Measurements from ENCODE around the gene EEF1A2. TPM values are rescaled to one million over a fixed set of nuclear protein-coding genes. Genes with fewer than 3 reads are reported as not detected.

Gene EEF1A2
- total RNA-seq, 6 experiments from 2014 or later, result 0.22 to 153 (median 1.0) TPM

DNA sequence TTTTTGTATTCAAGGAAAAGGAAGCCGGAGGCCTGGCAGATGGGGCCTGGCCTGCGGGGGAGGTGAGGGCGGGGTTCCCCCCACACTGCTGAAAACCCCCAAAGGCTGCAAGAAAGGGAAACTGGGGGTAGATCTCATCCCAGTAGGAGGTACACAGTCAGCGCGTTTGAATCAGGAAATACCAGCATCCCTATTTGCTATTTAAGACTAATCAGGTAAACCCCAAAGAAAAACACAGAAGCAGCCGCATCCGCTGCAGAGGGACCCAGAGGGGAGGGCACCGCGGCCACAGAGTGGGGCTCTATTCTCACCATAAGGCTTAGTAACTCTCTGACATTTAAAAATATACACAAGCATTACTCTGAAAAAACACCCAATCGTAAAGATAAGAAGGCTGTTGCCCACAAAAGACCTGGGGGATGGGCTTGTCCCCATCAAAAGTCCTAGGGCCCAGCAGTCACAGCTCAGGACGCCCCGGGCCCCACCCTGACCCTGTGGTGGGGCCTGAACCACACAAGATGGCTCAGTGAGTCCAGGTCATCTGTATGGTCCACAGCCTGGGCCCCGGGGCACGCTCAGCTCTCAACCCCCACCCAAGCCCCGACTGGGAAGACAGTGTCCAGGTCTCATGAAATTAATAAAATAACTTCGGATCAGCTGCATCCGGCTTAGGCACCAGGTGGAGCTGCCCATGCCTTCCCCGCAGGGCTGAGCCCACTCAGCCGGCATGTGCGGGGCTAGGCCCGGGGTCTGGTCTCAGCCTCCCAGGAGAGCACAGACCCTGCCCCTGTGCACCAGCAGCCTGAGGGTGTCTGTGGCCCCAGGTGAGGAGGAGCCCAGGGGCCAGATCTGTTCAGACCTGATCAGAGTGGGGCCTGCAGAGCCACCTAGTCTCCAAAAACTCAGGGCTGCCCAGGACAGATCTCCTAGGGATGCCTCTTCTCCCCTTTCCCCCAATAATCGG is 57.5 kb downstream of the EEF1A2 start:
- DNase-seq (no peak), ATAC-seq (no peak)
- H3K4me3 ChIP-seq, result no peak overlapping the region
- no peaks in the 10 kb centered on the region for H3K36me3 ChIP-seq
- H3K27me3 ChIP-seq, result no peaks in the 10 kb centered on the region
- WGBS (ENCODE audit: insufficient coverage, low coverage, low lambda C conversion rate, missing lambda C conversion rate), result 23% methylated on average over 10 of the region's 22 CpGs
- no peak for TF ChIP-seq POLR2A (IDR thresholded peaks at IDR 0.05)
- TF ChIP-seq CTCF (IDR thresholded peaks at IDR 0.05), result no peak
- intact Hi-C loops (cut with DNase I), result no loop called here
- no peaks in the 10 kb centered on the region for H3K4me1 ChIP-seq
- H3K27ac ChIP-seq, result no peak overlapping the region
- no peaks in the 10 kb centered on the region for H3K9me3 ChIP-seq

- H3K27me3 ChIP-seq, result no peaks in the 10 kb centered on the region
- H3K4me1 ChIP-seq, result no peaks in the 10 kb centered on the region
- DNase-seq (no peak), ATAC-seq (no peak)
- intact Hi-C loops (cut with DNase I), result no loop called here
- no peak overlapping the region for H3K27ac ChIP-seq
- TF ChIP-seq POLR2A (IDR thresholded peaks at IDR 0.05), result no peak
- no peak for TF ChIP-seq CTCF (IDR thresholded peaks at IDR 0.05)
- H3K9me3 ChIP-seq, result no peaks in the 10 kb centered on the region
- no peak overlapping the region for H3K4me3 ChIP-seq
- 90% methylated on average over 2 of the region's 26 CpGs for WGBS (ENCODE audit: insufficient coverage, low coverage, low lambda C conversion rate, missing lambda C conversion rate)
- H3K36me3 ChIP-seq, result no peaks in the 10 kb centered on the region
Observed at GRCh38 chr20:63440366-63440955, 58.4 kb downstream of the EEF1A2 start.

GRCh38 chr20:63439866-63440265 is 59.0 kb downstream of the EEF1A2 start:
- 80% methylated on average over 2 of the region's 15 CpGs for WGBS (ENCODE audit: insufficient coverage, low coverage, low lambda C conversion rate, missing lambda C conversion rate)
- no peak for DNase-seq
- Histone ChIP-seq H3K4me1 (no peaks in the 10 kb centered on the region), H3K36me3 (no peaks in the 10 kb centered on the region), H3K27ac (no peak overlapping the region), H3K4me3 (no peak overlapping the region), H3K9me3 (no peaks in the 10 kb centered on the region), H3K27me3 (no peaks in the 10 kb centered on the region)
- no peak for ATAC-seq
- no peak for TF ChIP-seq CTCF (IDR thresholded peaks at IDR 0.05)
- no peak for TF ChIP-seq POLR2A (IDR thresholded peaks at IDR 0.05)
- intact Hi-C loops (cut with DNase I), result no loop called here

GRCh38 chr20:63438121-63438520 is 60.8 kb downstream of the EEF1A2 start:
- DNase-seq, result no peak
- no peaks in the 10 kb centered on the region for H3K4me1 ChIP-seq
- no peaks in the 10 kb centered on the region for H3K9me3 ChIP-seq
- intact Hi-C loops (cut with DNase I), result no loop called here
- H3K4me3 ChIP-seq, result no peak overlapping the region
- H3K27me3 ChIP-seq, result no peaks in the 10 kb centered on the region
- no peaks in the 10 kb centered on the region for H3K36me3 ChIP-seq
- no peak overlapping the region for H3K27ac ChIP-seq
- no peak for TF ChIP-seq CTCF (IDR thresholded peaks at IDR 0.05)
- TF ChIP-seq POLR2A (IDR thresholded peaks at IDR 0.05), result no peak
- WGBS (ENCODE audit: insufficient coverage, low coverage, low lambda C conversion rate, missing lambda C conversion rate), result no CpG with 5 or more reads among the region's 12 CpGs
- no peak for ATAC-seq

Other genes with a start within 250 kb of the EEF1A2 start
- not detected for gene NKAIN4, start 244.6 kb downstream of the EEF1A2 start, total RNA-seq
- gene ARFGAP1, start 226.3 kb downstream of the EEF1A2 start, total RNA-seq, result 10 to 100 TPM; 17.4 to 42.8 (median 29.5) TPM
- not detected for gene COL20A1, start 205.9 kb downstream of the EEF1A2 start, total RNA-seq
- 100 to 1,000 TPM in 1 of 6 experiments, 10 to 100 TPM in 3, 1 to 10 TPM in 2; 4.6 to 165 (median 26.8) TPM for gene CHRNA4, start 137.7 kb downstream of the EEF1A2 start, total RNA-seq
- not detected for gene KCNQ2, start 26.4 kb downstream of the EEF1A2 start, total RNA-seq
- 10 to 100 TPM; 50.2 to 99.4 (median 76.7) TPM for gene PPDPF, start 21.7 kb upstream of the EEF1A2 start, total RNA-seq
- 10 to 100 TPM in 1 of 6 experiments, 1 to 10 TPM in 3, under 1 TPM in 2; 0.78 to 11.0 (median 3.6) TPM for gene PTK6, start 38.3 kb upstream of the EEF1A2 start, total RNA-seq
- gene SRMS, start 48.7 kb upstream of the EEF1A2 start, total RNA-seq, result not detected
- not detected for gene FNDC11, start 55.1 kb upstream of the EEF1A2 start, total RNA-seq
- 10 to 100 TPM; 14.8 to 30.3 (median 24.1) TPM for gene HELZ2, start 75.2 kb upstream of the EEF1A2 start, total RNA-seq
- 1 to 10 TPM; 3.2 to 7.0 (median 5.1) TPM for gene GMEB2, start 128.0 kb upstream of the EEF1A2 start, total RNA-seq
- 1 to 10 TPM in 1 of 6 experiments, under 1 TPM in 5; 0.43 to 1.6 (median 0.77) TPM for gene STMN3, start 154.3 kb upstream of the EEF1A2 start, total RNA-seq
- gene RTEL1, start 159.2 kb upstream of the EEF1A2 start, total RNA-seq, result 10 to 100 TPM in 5 of 6 experiments, 1 to 10 TPM in 1; 9.6 to 16.3 (median 12.4) TPM
- 1 to 10 TPM in 1 of 6 experiments, under 1 TPM in 2, not detected in 3; 0.56 to 1.0 (median 0.62) TPM for gene TNFRSF6B, start 197.6 kb upstream of the EEF1A2 start, total RNA-seq
- 10 to 100 TPM; 16.0 to 22.2 (median 20.2) TPM for gene ARFRP1, start 208.9 kb upstream of the EEF1A2 start, total RNA-seq
- 10 to 100 TPM; 18.7 to 68.9 (median 31.9) TPM for gene ZGPAT, start 209.0 kb upstream of the EEF1A2 start, total RNA-seq
- 100 to 1,000 TPM in 2 of 6 experiments, 10 to 100 TPM in 4; 37.0 to 118 (median 65.5) TPM for gene LIME1, start 237.6 kb upstream of the EEF1A2 start, total RNA-seq
- 100 to 1,000 TPM in 2 of 6 experiments, 10 to 100 TPM in 4; 36.0 to 180 (median 73.8) TPM for gene SLC2A4RG, start 240.7 kb upstream of the EEF1A2 start, total RNA-seq

Data from right lobe of liver (tissue), 6 donors.